GM12865 (cell line): ENCODE data around the gene NACC2.

Experiments used
- DNase-seq: peaks from one replicate; pipeline ENCODE4 v3.0.0; 2010; ENCODE audit warnings: low read depth
- H3K4me3 ChIP-seq: 2 replicates; pipeline ENCODE4 v1.5.1; 2011; ENCODE audit warnings: mild to moderate bottlenecking, low read depth, low read length, control low read depth
- TF ChIP-seq, protein P1 (sequence below): IDR thresholded peaks from 2 replicates; pipeline ENCODE4 v1.5.1; 2011; ENCODE audit warnings: low read length, control low read depth, low read depth, inconsistent platforms; ENCODE audit not compliant: insufficient read depth; ENCODE audit errors: missing control alignments

Gene NACC2

DNA sequence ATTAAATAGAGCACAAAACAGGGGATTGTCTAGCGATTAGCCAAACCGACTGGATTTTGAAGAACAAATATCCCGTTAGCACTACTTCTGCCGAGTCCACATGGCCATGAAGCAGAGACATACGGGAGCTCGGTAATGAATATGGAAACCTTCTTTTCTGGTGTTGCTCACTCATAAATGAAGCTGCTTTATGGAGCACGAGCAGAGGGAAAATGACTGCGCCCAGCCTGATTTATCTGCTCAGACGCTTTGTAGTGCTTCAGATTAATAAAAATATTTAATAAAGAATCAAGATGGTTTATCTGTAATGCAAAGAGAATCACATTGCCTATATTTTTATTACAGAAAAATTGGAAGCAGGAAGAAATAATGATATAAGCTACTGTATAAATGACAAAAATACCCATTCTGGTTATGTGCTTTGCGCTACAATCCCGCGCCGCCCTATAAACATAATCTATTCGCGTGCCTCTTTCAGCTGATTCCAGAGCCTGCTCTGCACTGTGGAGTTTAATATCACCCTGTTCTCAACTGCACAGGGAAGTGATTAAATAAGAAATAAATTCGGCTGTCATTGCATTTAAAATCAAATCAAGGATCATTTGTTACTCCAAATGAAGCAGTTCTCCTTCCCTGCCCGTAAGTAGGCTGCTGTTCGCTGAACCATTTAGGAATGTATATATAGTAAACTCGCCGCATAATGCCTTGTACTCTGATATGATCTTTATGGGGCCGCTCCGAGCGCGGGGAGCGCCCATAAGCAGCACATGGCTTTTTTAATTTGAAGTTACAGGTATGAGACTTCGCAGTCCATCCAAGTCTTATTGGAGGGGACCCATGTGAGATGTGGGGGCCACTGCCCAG lies 111.6 kb downstream of the NACC2 start:
- no peak for DNase-seq
- no peak overlapping the region for H3K4me3 ChIP-seq
- TF ChIP-seq, protein P1, sequence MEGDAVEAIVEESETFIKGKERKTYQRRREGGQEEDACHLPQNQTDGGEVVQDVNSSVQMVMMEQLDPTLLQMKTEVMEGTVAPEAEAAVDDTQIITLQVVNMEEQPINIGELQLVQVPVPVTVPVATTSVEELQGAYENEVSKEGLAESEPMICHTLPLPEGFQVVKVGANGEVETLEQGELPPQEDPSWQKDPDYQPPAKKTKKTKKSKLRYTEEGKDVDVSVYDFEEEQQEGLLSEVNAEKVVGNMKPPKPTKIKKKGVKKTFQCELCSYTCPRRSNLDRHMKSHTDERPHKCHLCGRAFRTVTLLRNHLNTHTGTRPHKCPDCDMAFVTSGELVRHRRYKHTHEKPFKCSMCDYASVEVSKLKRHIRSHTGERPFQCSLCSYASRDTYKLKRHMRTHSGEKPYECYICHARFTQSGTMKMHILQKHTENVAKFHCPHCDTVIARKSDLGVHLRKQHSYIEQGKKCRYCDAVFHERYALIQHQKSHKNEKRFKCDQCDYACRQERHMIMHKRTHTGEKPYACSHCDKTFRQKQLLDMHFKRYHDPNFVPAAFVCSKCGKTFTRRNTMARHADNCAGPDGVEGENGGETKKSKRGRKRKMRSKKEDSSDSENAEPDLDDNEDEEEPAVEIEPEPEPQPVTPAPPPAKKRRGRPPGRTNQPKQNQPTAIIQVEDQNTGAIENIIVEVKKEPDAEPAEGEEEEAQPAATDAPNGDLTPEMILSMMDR, result no peak

DNA sequence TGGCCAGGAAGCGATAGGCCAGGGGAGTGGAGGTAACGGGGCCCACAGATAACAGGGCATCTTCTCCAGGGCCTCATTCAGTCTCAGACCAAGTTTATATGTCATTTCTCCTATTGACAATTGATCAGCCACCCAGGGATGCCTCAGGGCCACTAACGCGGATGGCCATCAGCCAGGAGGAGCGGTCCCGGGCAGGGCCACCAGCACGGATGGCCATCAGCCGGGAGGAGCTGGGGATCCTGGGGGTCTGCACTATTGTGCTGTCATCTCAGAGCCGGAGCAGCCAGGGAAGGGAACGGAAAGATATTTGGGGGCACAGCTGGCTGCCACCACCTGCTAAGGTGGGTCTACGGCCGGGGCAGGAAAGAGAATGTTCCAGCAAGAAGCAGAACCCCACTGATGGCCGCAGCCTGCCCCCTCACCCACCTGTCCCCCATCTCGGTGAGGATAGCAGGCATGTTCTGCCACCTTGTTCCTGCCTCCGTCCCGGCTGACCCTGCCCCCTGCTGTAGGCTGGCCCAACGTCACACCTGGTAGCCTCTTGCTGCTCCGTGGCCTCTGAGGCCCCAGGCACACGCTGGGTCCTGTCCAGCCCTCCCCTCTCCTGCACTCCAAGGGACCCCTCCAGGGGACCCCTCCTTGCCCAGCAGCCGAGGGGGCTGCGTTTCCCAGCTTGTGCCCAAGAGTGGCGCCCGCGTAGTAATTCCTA lies 112.4 kb downstream of the NACC2 start:
- H3K4me3 ChIP-seq, result no peak overlapping the region
- no peak for DNase-seq
- TF ChIP-seq, protein P1, result no peak

DNA sequence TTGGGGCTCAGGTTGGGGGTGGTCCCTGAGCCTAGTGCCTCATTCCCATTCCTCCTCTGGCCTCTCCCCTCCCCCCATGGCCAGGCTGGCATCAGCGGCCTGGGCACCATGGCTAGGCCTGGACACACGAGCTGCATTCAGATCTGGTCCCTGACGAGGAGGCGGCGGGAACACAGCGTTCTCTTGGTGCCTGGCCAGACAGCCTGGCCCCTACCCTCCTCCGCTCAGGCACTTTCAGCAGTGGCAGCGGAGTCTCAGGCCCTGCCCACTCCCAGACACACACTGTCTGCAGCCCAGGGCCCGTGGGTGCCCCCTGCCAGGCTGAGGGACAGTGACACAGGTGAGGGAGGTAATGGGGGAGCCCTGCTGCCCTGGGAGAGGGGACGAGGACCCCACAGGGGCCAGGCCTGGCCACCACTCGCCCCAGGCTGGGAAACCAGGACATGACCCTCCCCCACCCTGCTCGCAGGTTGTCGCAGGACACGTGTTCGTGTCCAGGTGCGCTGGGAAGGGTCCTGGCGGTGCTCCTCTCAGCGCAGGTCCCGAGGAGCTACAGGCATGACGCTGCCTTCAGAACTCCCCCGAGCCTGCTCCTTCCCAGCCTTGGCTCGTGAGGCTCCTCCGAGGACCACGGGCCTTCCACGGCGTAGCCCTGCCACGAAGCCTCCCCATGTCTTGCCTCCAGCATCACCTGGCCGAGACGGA lies 114.0 kb downstream of the NACC2 start:
- DNase-seq, result no peak
- TF ChIP-seq, protein P1, result no peak
- H3K4me3 ChIP-seq, result no peak overlapping the region

DNA sequence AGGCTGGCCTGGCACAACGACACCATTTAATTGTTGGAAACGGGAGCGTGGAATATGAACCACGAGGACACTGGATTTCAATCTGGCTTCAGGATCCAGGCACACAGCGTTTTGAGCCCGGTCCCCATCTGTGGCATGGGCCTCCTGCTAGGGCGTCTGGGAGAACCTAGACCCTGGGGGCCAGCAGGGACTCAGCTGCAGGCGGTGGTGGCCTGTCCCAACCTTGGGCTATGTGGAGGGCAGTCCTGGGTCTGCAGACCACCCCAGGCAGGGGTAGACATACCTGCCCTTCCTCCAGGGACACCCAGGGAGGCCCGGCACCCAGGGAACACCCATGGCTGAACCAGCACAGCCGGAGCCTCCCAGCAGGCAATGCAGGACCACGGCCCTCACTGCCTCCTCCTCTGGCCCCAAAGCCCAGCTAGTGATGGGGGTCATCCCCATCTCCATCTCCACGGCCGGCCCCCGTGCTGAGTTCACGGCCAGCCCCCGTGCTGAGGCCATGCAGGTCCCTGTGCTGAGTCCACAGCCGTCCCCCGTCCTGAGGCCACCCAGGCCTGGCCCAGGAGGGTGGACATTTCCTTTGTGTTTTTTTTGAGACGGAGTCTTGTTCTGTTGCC lies 115.4 kb downstream of the NACC2 start:
- no peak for DNase-seq
- H3K4me3 ChIP-seq, result no peak overlapping the region
- TF ChIP-seq, protein P1, result no peak

DNA sequence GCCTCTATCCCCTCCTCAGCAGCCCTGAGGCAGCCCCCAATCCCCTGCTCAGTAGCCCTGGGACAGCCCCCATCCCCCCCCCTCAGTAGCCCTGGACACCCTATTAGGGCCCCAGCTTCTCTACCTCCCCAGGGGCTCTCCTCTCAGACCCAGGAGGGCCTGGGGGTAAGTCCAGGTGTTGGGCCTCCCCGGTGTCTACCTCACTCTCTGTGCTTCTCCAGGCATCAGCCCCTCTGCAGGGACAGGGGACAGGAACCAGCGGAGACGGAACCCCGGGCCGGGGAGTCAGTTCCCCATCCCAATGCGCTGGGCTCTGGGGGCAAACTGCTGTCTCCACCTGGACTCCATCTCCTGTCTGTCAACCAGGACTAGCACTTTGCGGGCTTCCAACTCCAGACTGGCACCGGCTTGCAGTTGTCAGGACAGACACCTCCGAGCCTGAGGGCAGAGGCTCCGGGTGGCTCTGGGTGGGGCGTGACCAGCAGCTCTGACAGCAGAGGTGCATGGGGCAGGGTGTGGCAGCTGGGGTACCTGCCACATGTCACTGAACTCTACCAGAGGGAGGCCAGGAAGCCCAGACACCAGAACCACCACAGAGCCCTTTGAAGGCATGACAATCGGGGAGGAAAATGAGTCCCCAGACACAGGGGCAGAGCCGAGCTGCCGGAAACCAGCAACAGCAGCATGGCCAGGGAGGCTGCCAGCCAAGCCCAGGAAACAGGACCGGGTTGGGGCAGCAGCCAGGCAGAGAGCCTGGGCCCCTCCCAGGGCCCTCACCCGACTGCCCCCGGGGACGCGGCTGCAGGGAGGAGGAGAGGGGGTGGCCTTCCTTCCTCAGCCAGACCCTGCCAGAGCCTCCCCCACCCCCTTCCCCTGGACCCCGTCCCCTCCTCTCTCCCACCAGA lies 116.2 kb downstream of the NACC2 start:
- DNase-seq, result no peak
- H3K4me3 ChIP-seq, result no peak overlapping the region
- TF ChIP-seq, protein P1, result no peak

DNA sequence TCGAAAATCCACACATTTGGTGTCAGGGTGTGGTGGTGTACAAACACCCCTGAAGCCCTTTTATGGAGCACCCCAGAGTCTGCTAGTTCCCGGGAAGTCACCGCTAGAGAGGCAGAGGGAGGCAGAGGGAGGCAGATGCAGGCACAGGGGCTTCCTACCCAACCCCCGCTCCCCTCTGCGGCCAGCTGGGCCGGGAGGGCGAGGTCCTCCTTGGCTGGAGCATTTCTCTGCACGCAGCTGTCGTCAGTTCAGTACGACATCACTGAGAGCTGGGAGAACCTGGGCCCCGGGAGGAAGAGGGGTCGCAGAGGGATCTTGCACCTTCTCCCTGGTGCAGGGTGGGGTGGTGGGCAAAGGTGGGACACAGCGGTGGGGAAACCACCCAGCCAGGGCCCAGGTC lies 118.1 kb downstream of the NACC2 start:
- no peak for DNase-seq
- TF ChIP-seq, protein P1, result no peak
- H3K4me3 ChIP-seq, result no peak overlapping the region
